K562 (cell line): ENCODE data around the gene PCBP2. TPM values are rescaled to one million over a fixed set of nuclear protein-coding genes. Genes with fewer than 3 reads are reported as not detected.
A peak's percentile ranks its signal among the peaks of the same experiment; 100 is the strongest.

Experiments used
- CBFA2T2 ChIP-seq: fragments of 450-650 bp; conservative IDR thresholded peaks from 2 replicates; pipeline ENCODE4 v1.6.1; 2017; ENCODE audit warnings: mild to moderate bottlenecking
- CC2D1A ChIP-seq: fragments of 450-650 bp; IDR thresholded peaks from 2 replicates; pipeline ENCODE4 v1.6.1; 2017; ENCODE audit warnings: mild to moderate bottlenecking
- CTBP1 ChIP-seq: fragments of 450-650 bp; IDR thresholded peaks from 2 replicates; pipeline ENCODE4 v1.6.1; 2016; ENCODE audit warnings: borderline replicate concordance
- DIDO1 ChIP-seq: fragments of 450-650 bp; IDR thresholded peaks from 2 replicates; pipeline ENCODE4 v1.6.1; 2016; ENCODE audit warnings: low read depth, missing biosample characterization, missing genetic modification characterization
- NCOA6 ChIP-seq: fragments of 450-650 bp; IDR thresholded peaks from 2 replicates; pipeline ENCODE4 v1.6.1; 2017; ENCODE audit warnings: mild to moderate bottlenecking
- NELFE ChIP-seq: IDR thresholded peaks from 2 replicates; pipeline ENCODE4 v1.6.1; 2011; ENCODE audit warnings: mild to moderate bottlenecking; ENCODE audit not compliant: insufficient read depth, insufficient read length
- NR2F6 ChIP-seq: fragments of 450-650 bp; formaldehyde crosslinking; IDR thresholded peaks from 2 replicates; pipeline ENCODE4 v1.4.0; 2020; ENCODE audit warnings: mild to moderate bottlenecking
- POLR2A ChIP-seq: fragments of 450-650 bp; conservative IDR thresholded peaks from 2 replicates; pipeline ENCODE4 v1.6.1; 2016
- POLR2B ChIP-seq: fragments of 450-650 bp; IDR thresholded peaks from 2 replicates; pipeline ENCODE4 v1.6.1; 2018; ENCODE audit warnings: low read depth; ENCODE audit not compliant: partially characterized antibody
- RNF2 ChIP-seq: sonication (generic); IDR thresholded peaks from 2 replicates; pipeline ENCODE4 v1.6.1; 2016
- SLC30A9 ChIP-seq: fragments of 250-450 bp; sonication (Bioruptor Pico); IDR thresholded peaks from 2 replicates; pipeline ENCODE4 v1.8.0; 2022; ENCODE audit warnings: mild to moderate bottlenecking, moderate library complexity
- SMARCA5 ChIP-seq: fragments of 450-650 bp; IDR thresholded peaks from 2 replicates; pipeline ENCODE4 v1.6.1; 2016
- XRCC5 ChIP-seq: fragments of 200-400 bp; formaldehyde crosslinking; IDR thresholded peaks from 2 replicates; pipeline ENCODE4 v1.6.1; 2017; ENCODE audit warnings: low read depth, mild to moderate bottlenecking, low read length
- YY1 ChIP-seq, 3 experiments: IDR thresholded peaks; 2 replicates each; pipeline ENCODE4 v1.6.1; 2011; ENCODE audit warnings: low read length in 2 of 3, mild to moderate bottlenecking in 2 of 3, moderate library complexity in 2 of 3, borderline replicate concordance in 1 of 3, control low read depth in 1 of 3, low read depth in 1 of 3; ENCODE audit not compliant: insufficient read depth in 3 of 3, insufficient replicate concordance in 2 of 3, control insufficient read depth in 1 of 3, insufficient read length in 1 of 3; ENCODE audit errors: extremely low read depth in 1 of 3
- ZBTB2 ChIP-seq: fragments of 450-650 bp; IDR thresholded peaks from 2 replicates; pipeline ENCODE4 v1.6.1; 2016; ENCODE audit warnings: antibody characterized with exemption
- ZC3H11A ChIP-seq: IDR thresholded peaks from 2 replicates; pipeline ENCODE4 v1.6.1; 2012; ENCODE audit warnings: low read depth, low read length, improper control_type of control experiment
- ZNF347 ChIP-seq: fragments of 450-650 bp; formaldehyde crosslinking; IDR thresholded peaks from 2 replicates; pipeline ENCODE4 v1.4.0; 2020; ENCODE audit warnings: low read depth, mild to moderate bottlenecking, moderate library complexity
- ZNF41 ChIP-seq: fragments of 250-450 bp; sonication (Bioruptor Pico); conservative IDR thresholded peaks from 2 replicates; pipeline ENCODE4 v1.4.0; 2020; ENCODE audit warnings: mild to moderate bottlenecking
- ZNF511 ChIP-seq: sonication (generic); formaldehyde crosslinking; IDR thresholded peaks from 2 replicates; pipeline ENCODE4 v1.8.0; 2022; ENCODE audit warnings: mild to moderate bottlenecking, missing genetic modification reagents
- ZNF76 ChIP-seq: fragments of 250-450 bp; sonication (Bioruptor Pico); IDR thresholded peaks from 2 replicates; pipeline ENCODE4 v1.4.0; 2020; ENCODE audit warnings: mild to moderate bottlenecking, moderate library complexity, borderline replicate concordance
- polyA plus RNA-seq, 8 experiments: library from polyadenylated mRNA; depleted of rRNA in 4 of 8; stranded (reverse) in 5 of 8; unstranded in 3 of 8; fragments of >200 nt; fragmentation: Nextera tagmentation in 2 of 8; fragmentation: Illumina TruSeq in 1 of 8; extraction: Ambion mirVana in 2 of 8; extraction: Trizol in 1 of 8; gene quantifications; 2 replicates each; pipeline versions ENCODE4 v1.2.1 to v1.2.3, GENCODE V29; 2011 to 2014; ENCODE audit warnings: inconsistent platforms in 1 of 8, missing spikeins in 1 of 8
- total RNA-seq, 7 experiments: library from RNA; depleted of rRNA in 6 of 7; stranded (reverse); fragments of >200 nt in 6 of 7; fragmentation: Illumina TruSeq in 2 of 7; extraction: Trizol in 2 of 7; gene quantifications; 2 replicates each; pipeline versions ENCODE4 v1.2.1 to v1.2.3, GENCODE V29; 2011 to 2021; ENCODE audit warnings: low replicate concordance in 1 of 7
- TF ChIP-seq, protein P1 (sequence below), 2 experiments: fragments of 450-650 bp; conservative IDR thresholded peaks; 2 replicates each; pipeline ENCODE4 v1.6.1; 2017; ENCODE audit warnings: mild to moderate bottlenecking in 2 of 2, moderate library complexity in 2 of 2
- TF ChIP-seq, protein P2 (sequence below), 2 experiments: IDR thresholded peaks in 1 of 2; conservative IDR thresholded peaks in 1 of 2; 2 replicates each; pipeline ENCODE4 v1.6.1; 2016; ENCODE audit warnings: low read depth in 2 of 2, mild to moderate bottlenecking in 1 of 2, missing compliant biosample characterization in 1 of 2, missing genetic modification characterization in 1 of 2, moderate library complexity in 1 of 2

The PCBP2 gene
- total and polyA plus RNA-seq, 9 of the 15 experiments (the other 6 are each of a cell fraction or from before 2014, with no cell fraction given) = 137 to 831 (median 328) TPM

DNA sequence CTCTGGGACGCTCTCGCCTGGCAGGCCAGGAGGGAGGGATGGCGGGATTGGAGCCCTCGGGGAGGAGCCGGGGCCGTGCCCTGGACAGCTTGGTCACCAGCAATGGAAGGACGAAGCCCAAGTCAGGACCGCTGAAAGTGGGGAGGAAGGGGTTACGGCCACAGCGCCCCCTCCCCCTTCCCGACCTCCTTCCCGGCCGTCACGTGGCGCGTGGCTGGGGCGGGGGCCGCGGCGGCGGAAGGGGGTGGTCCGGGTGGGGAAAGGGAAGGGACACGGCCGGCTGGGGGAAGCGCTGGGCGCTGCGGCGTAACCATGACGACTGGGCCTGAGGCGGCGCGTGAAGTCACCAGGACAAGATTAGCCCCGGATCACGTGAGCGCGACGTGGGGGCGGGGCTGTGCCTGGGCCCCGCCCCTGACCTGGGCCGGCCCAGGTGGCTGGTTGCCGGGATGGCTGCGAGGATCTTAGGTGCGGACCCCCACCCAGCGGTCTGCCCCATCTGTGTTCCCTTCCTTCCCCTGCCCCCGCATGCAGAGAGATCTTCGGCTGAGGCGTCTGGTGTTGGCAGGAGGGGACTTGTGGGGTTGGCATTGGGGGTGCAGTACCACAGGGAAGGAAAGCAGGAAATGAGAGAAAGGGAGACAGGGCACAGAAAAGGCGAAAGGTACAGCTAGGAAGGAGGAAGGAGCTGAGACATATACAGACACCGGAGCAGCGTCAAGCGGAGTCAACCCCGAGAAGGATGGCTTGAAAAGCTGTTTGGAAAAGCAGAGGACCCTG lies 41.1 kb downstream of the PCBP2 start (continued):
- TF ChIP-seq ZNF41 = no peak
- no peak for TF ChIP-seq NCOA6
- TF ChIP-seq CTBP1 = peak; percentile 65; the same call in 1 of the 2 replicates
- no peak for TF ChIP-seq XRCC5
- TF ChIP-seq NELFE = no peak
- TF ChIP-seq DIDO1 (tag) = no peak
- TF ChIP-seq NR2F6 (CRISPR knock-in tag) = no peak
- TF ChIP-seq ZNF347 (CRISPR knock-in tag) = no peak
- TF ChIP-seq, protein P1, sequence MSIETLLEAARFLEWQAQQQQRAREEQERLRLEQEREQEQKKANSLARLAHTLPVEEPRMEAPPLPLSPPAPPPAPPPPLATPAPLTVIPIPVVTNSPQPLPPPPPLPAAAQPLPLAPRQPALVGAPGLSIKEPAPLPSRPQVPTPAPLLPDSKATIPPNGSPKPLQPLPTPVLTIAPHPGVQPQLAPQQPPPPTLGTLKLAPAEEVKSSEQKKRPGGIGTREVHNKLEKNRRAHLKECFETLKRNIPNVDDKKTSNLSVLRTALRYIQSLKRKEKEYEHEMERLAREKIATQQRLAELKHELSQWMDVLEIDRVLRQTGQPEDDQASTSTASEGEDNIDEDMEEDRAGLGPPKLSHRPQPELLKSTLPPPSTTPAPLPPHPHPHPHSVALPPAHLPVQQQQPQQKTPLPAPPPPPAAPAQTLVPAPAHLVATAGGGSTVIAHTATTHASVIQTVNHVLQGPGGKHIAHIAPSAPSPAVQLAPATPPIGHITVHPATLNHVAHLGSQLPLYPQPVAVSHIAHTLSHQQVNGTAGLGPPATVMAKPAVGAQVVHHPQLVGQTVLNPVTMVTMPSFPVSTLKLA (conservative IDR thresholded peaks at IDR 0.05) = peak; percentile 77 to 78
- TF ChIP-seq CBFA2T2 = peak; percentile 71
- TF ChIP-seq RNF2 = no peak
- TF ChIP-seq POLR2B = peak; percentile 43
- no peak for TF ChIP-seq SLC30A9 (CRISPR knock-in tag)
- no peak for TF ChIP-seq CC2D1A
- TF ChIP-seq ZC3H11A = no peak
- TF ChIP-seq ZBTB2 = no peak
- TF ChIP-seq, protein P2, sequence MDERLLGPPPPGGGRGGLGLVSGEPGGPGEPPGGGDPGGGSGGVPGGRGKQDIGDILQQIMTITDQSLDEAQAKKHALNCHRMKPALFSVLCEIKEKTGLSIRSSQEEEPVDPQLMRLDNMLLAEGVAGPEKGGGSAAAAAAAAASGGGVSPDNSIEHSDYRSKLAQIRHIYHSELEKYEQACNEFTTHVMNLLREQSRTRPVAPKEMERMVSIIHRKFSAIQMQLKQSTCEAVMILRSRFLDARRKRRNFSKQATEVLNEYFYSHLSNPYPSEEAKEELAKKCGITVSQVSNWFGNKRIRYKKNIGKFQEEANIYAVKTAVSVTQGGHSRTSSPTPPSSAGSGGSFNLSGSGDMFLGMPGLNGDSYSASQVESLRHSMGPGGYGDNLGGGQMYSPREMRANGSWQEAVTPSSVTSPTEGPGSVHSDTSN (CRISPR knock-in tag; IDR thresholded peaks at IDR 0.05; ENCODE audit: low read depth) = no peak
- TF ChIP-seq, protein P2 (tag; conservative IDR thresholded peaks at IDR 0.05; ENCODE audit: low read depth) = no peak
- TF ChIP-seq ZNF76 (CRISPR knock-in tag) = no peak
- peak; percentile 69 for TF ChIP-seq POLR2A
- no peak for TF ChIP-seq SMARCA5
- TF ChIP-seq YY1 (IDR thresholded peaks at IDR 0.05; ENCODE audit: borderline replicate concordance in 1 of 3, control insufficient read depth in 1 of 3, extremely low read depth in 1 of 3, insufficient read depth in 3 of 3, insufficient read length in 1 of 3, insufficient replicate concordance in 2 of 3, low read depth in 1 of 3, low read length in 2 of 3) = peak in 1 of 3 experiments; percentile 41
- TF ChIP-seq ZNF511 (CRISPR knock-in tag) = no peak
